SK-N-SH treated with all-trans-retinoic acid at 6 μM for 48 hours (cell line): ENCODE data around the gene RCOR2.

ENCODE experiments used
- ATAC-seq: fragments of 200-7000 bp; cut with Tn5 transposase; 3 replicates; pipeline ENCODE4 v1.9.1; 2020; ENCODE audit warnings: mild to moderate bottlenecking, moderate library complexity
- ARNTL ChIP-seq: fragments of 450-650 bp; formaldehyde crosslinking; IDR thresholded peaks from 2 replicates; pipeline ENCODE4 v1.5.0; 2020; ENCODE audit warnings: low read depth, mild to moderate bottlenecking, moderate library complexity, borderline replicate concordance
- BACH2 ChIP-seq: fragments of 250-450 bp; sonication (Bioruptor Pico); IDR thresholded peaks from 2 replicates; pipeline ENCODE4 v1.9.0; 2021; ENCODE audit warnings: mild to moderate bottlenecking, borderline replicate concordance
- CSDC2 ChIP-seq: fragments of 250-450 bp; sonication (Bioruptor Pico); IDR thresholded peaks from 2 replicates; pipeline ENCODE4 v1.5.0; 2020; ENCODE audit warnings: mild to moderate bottlenecking, moderate library complexity
- ESRRG ChIP-seq: fragments of 250-450 bp; sonication (Bioruptor Pico); IDR thresholded peaks from 2 replicates; pipeline ENCODE4 v1.6.1; 2021; ENCODE audit warnings: mild to moderate bottlenecking
- GLIS3 ChIP-seq: fragments of 250-450 bp; sonication (Bioruptor Pico); IDR thresholded peaks from 2 replicates; pipeline ENCODE4 v1.5.0; 2020; ENCODE audit warnings: mild to moderate bottlenecking, moderate library complexity
- ISL1 ChIP-seq: fragments of 250-450 bp; sonication (Bioruptor Pico); IDR thresholded peaks from 2 replicates; pipeline ENCODE4 v2.1.2; 2022; ENCODE audit warnings: mild to moderate bottlenecking, moderate library complexity
- OSR1 ChIP-seq: fragments of 250-450 bp; sonication (Bioruptor Pico); IDR thresholded peaks from 2 replicates; pipeline ENCODE4 v1.8.0; 2022; ENCODE audit warnings: moderate library complexity, mild to moderate bottlenecking, inconsistent platforms
- PPARA ChIP-seq: fragments of 250-450 bp; sonication (Bioruptor Pico); IDR thresholded peaks from 2 replicates; pipeline ENCODE4 v1.5.0; 2020; ENCODE audit warnings: mild to moderate bottlenecking, borderline replicate concordance
- TOX ChIP-seq: fragments of 250-450 bp; sonication (Bioruptor Pico); IDR thresholded peaks from 2 replicates; pipeline ENCODE4 v1.8.0; 2021; ENCODE audit warnings: mild to moderate bottlenecking, moderate library complexity, borderline replicate concordance
- ZC3H10 ChIP-seq: fragments of 250-450 bp; sonication (Bioruptor Pico); IDR thresholded peaks from 2 replicates; pipeline ENCODE4 v1.5.1; 2021; ENCODE audit warnings: mild to moderate bottlenecking, moderate library complexity
- ZFP3 ChIP-seq: fragments of 250-450 bp; sonication (Bioruptor Pico); IDR thresholded peaks from 2 replicates; pipeline ENCODE4 v1.5.0; 2020; ENCODE audit warnings: mild to moderate bottlenecking, moderate library complexity
- ZFP30 ChIP-seq: fragments of 450-650 bp; formaldehyde crosslinking; IDR thresholded peaks from 2 replicates; pipeline ENCODE4 v1.5.0; 2022; ENCODE audit warnings: mild to moderate bottlenecking, moderate library complexity
- ZNF565 ChIP-seq: fragments of 450-650 bp; formaldehyde crosslinking; conservative IDR thresholded peaks from 2 replicates; pipeline ENCODE4 v1.5.0; 2020; ENCODE audit warnings: low read depth, mild to moderate bottlenecking, moderate library complexity
- ZNF70 ChIP-seq: fragments of 450-650 bp; formaldehyde crosslinking; IDR thresholded peaks from 2 replicates; pipeline ENCODE4 v1.5.0; 2020; ENCODE audit warnings: mild to moderate bottlenecking, moderate library complexity
- ZNF8 ChIP-seq: fragments of 450-650 bp; formaldehyde crosslinking; IDR thresholded peaks from 2 replicates; pipeline ENCODE4 v1.5.0; 2020; ENCODE audit warnings: mild to moderate bottlenecking, moderate library complexity
- TF ChIP-seq, protein P1 (sequence below): fragments of 250-450 bp; sonication (Bioruptor Pico); IDR thresholded peaks from 2 replicates; pipeline ENCODE4 v1.5.1; 2020; ENCODE audit warnings: low read depth, mild to moderate bottlenecking, moderate library complexity
- TF ChIP-seq, protein P2 (sequence below): fragments of 250-450 bp; sonication (Bioruptor Pico); IDR thresholded peaks from 2 replicates; pipeline ENCODE4 v1.5.0; 2020; ENCODE audit warnings: mild to moderate bottlenecking, moderate library complexity
- TF ChIP-seq, protein P3 (sequence below): fragments of 250-450 bp; sonication (Bioruptor Pico); IDR thresholded peaks from 2 replicates; pipeline ENCODE4 v1.5.1; 2021; ENCODE audit warnings: mild to moderate bottlenecking, moderate library complexity
- TF ChIP-seq, protein P4 (sequence below): fragments of 250-450 bp; sonication (Bioruptor Pico); IDR thresholded peaks from 2 replicates; pipeline ENCODE4 v1.8.0; 2021; ENCODE audit warnings: low read depth, mild to moderate bottlenecking, moderate library complexity, borderline replicate concordance
- TF ChIP-seq, protein P5 (sequence below): fragments of 250-450 bp; sonication (Bioruptor Pico); IDR thresholded peaks from 2 replicates; pipeline ENCODE4 v1.8.0; 2020; ENCODE audit warnings: mild to moderate bottlenecking, moderate library complexity, borderline replicate concordance

Gene RCOR2

DNA sequence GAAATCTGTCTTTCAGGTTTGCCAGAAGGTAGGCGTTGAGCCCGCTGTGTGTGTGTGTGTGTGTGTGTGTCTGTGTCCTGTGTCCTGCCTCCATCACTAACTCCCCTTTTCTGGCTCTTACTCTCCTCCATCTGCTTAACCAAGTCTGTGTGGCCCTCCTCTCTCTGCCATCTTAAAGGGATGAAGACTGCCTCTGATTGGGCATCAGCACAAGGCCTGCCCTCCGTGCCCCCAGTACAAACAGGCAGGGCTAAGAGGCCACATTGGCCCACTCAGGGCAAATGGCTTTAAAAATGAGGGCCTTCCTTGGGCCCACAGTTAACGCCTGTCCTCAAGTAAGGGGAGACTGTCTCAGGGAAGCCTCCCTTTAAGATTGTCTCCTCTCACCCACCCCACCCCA lies 10.9 kb downstream of the RCOR2 start:
- TF ChIP-seq, protein P1, sequence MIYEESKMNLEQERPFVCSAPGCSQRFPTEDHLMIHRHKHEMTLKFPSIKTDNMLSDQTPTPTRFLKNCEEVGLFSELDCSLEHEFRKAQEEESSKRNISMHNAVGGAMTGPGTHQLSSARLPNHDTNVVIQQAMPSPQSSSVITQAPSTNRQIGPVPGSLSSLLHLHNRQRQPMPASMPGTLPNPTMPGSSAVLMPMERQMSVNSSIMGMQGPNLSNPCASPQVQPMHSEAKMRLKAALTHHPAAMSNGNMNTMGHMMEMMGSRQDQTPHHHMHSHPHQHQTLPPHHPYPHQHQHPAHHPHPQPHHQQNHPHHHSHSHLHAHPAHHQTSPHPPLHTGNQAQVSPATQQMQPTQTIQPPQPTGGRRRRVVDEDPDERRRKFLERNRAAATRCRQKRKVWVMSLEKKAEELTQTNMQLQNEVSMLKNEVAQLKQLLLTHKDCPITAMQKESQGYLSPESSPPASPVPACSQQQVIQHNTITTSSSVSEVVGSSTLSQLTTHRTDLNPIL (CRISPR knock-in tag), result no peak
- TF ChIP-seq ZNF565 (CRISPR knock-in tag) (no peak), ZFP30 (CRISPR knock-in tag) (no peak), ZNF70 (CRISPR knock-in tag) (no peak), OSR1 (no peak), ESRRG (no peak)
- TF ChIP-seq, protein P2, sequence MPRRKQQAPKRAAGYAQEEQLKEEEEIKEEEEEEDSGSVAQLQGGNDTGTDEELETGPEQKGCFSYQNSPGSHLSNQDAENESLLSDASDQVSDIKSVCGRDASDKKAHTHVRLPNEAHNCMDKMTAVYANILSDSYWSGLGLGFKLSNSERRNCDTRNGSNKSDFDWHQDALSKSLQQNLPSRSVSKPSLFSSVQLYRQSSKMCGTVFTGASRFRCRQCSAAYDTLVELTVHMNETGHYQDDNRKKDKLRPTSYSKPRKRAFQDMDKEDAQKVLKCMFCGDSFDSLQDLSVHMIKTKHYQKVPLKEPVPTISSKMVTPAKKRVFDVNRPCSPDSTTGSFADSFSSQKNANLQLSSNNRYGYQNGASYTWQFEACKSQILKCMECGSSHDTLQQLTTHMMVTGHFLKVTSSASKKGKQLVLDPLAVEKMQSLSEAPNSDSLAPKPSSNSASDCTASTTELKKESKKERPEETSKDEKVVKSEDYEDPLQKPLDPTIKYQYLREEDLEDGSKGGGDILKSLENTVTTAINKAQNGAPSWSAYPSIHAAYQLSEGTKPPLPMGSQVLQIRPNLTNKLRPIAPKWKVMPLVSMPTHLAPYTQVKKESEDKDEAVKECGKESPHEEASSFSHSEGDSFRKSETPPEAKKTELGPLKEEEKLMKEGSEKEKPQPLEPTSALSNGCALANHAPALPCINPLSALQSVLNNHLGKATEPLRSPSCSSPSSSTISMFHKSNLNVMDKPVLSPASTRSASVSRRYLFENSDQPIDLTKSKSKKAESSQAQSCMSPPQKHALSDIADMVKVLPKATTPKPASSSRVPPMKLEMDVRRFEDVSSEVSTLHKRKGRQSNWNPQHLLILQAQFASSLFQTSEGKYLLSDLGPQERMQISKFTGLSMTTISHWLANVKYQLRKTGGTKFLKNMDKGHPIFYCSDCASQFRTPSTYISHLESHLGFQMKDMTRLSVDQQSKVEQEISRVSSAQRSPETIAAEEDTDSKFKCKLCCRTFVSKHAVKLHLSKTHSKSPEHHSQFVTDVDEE (CRISPR knock-in tag), result no peak
- TF ChIP-seq, protein P3, sequence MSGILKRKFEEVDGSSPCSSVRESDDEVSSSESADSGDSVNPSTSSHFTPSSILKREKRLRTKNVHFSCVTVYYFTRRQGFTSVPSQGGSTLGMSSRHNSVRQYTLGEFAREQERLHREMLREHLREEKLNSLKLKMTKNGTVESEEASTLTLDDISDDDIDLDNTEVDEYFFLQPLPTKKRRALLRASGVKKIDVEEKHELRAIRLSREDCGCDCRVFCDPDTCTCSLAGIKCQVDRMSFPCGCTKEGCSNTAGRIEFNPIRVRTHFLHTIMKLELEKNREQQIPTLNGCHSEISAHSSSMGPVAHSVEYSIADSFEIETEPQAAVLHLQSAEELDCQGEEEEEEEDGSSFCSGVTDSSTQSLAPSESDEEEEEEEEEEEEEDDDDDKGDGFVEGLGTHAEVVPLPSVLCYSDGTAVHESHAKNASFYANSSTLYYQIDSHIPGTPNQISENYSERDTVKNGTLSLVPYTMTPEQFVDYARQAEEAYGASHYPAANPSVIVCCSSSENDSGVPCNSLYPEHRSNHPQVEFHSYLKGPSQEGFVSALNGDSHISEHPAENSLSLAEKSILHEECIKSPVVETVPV (CRISPR knock-in tag), result no peak
- ATAC-seq, result no peak

DNA sequence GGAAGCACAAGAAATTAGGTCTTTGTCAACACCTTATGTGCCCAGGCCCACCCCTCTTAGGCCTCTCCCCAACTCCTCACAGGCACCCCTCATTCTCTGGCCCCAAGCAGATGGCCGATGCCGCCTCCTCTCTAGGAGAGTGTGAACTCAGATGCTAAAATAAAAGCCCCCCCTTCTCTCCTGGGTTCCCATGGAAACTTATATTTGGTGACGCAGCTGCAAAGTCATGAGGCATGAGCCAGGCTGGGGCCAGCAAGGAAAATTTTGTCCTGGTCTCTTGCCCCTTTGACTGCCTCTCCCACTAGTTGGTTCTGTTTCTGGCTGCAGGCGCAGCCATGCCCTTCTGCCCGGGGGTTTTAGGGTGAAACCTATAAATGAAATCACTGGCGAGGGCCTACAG lies 11.8 kb downstream of the RCOR2 start:
- TF ChIP-seq PPARA (CRISPR knock-in tag) (no peak), OSR1 (no peak), ZNF8 (CRISPR knock-in tag) (no peak), ARNTL (CRISPR knock-in tag) (no peak), ISL1 (no peak), ZC3H10 (CRISPR knock-in tag) (no peak), ZNF565 (CRISPR knock-in tag) (no peak), CSDC2 (CRISPR knock-in tag) (no peak), GLIS3 (CRISPR knock-in tag) (no peak), ZFP3 (no peak), ESRRG (no peak), ZNF70 (CRISPR knock-in tag) (no peak), TOX (no peak), BACH2 (no peak)
- TF ChIP-seq, protein P4, sequence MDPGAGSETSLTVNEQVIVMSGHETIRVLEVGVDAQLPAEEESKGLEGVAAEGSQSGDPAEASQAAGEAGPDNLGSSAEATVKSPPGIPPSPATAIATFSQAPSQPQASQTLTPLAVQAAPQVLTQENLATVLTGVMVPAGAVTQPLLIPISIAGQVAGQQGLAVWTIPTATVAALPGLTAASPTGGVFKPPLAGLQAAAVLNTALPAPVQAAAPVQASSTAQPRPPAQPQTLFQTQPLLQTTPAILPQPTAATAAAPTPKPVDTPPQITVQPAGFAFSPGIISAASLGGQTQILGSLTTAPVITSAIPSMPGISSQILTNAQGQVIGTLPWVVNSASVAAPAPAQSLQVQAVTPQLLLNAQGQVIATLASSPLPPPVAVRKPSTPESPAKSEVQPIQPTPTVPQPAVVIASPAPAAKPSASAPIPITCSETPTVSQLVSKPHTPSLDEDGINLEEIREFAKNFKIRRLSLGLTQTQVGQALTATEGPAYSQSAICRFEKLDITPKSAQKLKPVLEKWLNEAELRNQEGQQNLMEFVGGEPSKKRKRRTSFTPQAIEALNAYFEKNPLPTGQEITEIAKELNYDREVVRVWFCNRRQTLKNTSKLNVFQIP (CRISPR knock-in tag), result no peak
- TF ChIP-seq, protein P1 (CRISPR knock-in tag), result no peak
- TF ChIP-seq, protein P5, sequence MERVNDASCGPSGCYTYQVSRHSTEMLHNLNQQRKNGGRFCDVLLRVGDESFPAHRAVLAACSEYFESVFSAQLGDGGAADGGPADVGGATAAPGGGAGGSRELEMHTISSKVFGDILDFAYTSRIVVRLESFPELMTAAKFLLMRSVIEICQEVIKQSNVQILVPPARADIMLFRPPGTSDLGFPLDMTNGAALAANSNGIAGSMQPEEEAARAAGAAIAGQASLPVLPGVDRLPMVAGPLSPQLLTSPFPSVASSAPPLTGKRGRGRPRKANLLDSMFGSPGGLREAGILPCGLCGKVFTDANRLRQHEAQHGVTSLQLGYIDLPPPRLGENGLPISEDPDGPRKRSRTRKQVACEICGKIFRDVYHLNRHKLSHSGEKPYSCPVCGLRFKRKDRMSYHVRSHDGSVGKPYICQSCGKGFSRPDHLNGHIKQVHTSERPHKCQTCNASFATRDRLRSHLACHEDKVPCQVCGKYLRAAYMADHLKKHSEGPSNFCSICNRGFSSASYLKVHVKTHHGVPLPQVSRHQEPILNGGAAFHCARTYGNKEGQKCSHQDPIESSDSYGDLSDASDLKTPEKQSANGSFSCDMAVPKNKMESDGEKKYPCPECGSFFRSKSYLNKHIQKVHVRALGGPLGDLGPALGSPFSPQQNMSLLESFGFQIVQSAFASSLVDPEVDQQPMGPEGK, result no peak
- TF ChIP-seq, protein P2 (CRISPR knock-in tag), result no peak

More for the DNA sequence above, 11.8 kb downstream of the RCOR2 start:
- ATAC-seq, result no peak
